Suppressor macrophage treated with lipopolysaccharide for 1 hour (primary cell): ENCODE measurements around the gene PEG3.
"Not testable (repeated sequence)": the region's sequence is repeated elsewhere in the genome, so short reads cannot be mapped to it uniquely, and the experiment has no call there.

Source experiments
- DNase-seq, 3 donors: peaks; one replicate each; pipeline ENCODE4 v3.0.0-alpha.2; 2020 to 2022

PEG3 gene

GRCh38 chr19:56840451-56841192 lies at the start of gene PEG3, which contains the start of gene ZIM2:
Gene PEG3, minus strand, starts transcription at chr19:56840726. Its CDS starts 16,071 bp downstream, at chr19:56824655.
Gene ZIM2, minus strand, starts transcription at chr19:56840726. Its CDS starts 16,449 bp downstream, at chr19:56824277.
- DNase-seq: peak in 1 of 3 donors; percentile 0

- DNase-seq: no peak
Observed at GRCh38 chr19:56885173-56885985, 44.9 kb upstream of the PEG3 start.

GRCh38 chr19:56884441-56884840 lies 43.9 kb upstream of the PEG3 start:
- no peak for DNase-seq

- no peak for DNase-seq
Observed at GRCh38 chr19:56880592-56881190, 40.2 kb upstream of the PEG3 start.

- DNase-seq: no peak
Observed at GRCh38 chr19:56877069-56877715, 36.7 kb upstream of the PEG3 start.

GRCh38 chr19:56875717-56876116 lies 35.2 kb upstream of the PEG3 start:
- DNase-seq: no peak

GRCh38 chr19:56874530-56874929 lies 34.0 kb upstream of the PEG3 start:
- no peak for DNase-seq

- no peak for DNase-seq
Observed at GRCh38 chr19:56873493-56873892, 33.0 kb upstream of the PEG3 start.

GRCh38 chr19:56869886-56870285 lies 29.4 kb upstream of the PEG3 start:
- no peak for DNase-seq

GRCh38 chr19:56868446-56868845 lies 27.9 kb upstream of the PEG3 start:
- DNase-seq: no peak

- no peak for DNase-seq
Observed at GRCh38 chr19:56866538-56866937, 26.0 kb upstream of the PEG3 start.

GRCh38 chr19:56864443-56865125 lies 24.1 kb upstream of the PEG3 start:
- no peak for DNase-seq

GRCh38 chr19:56862741-56863140 lies 22.2 kb upstream of the PEG3 start:
- DNase-seq: no peak

GRCh38 chr19:56860409-56860808 lies 19.9 kb upstream of the PEG3 start:
- not testable (repeated sequence) for DNase-seq

- no peak for DNase-seq
Observed at GRCh38 chr19:56858026-56858425, 17.5 kb upstream of the PEG3 start.

GRCh38 chr19:56856822-56857221 lies 16.3 kb upstream of the PEG3 start:
- DNase-seq: no peak

GRCh38 chr19:56852361-56852760 lies 11.8 kb upstream of the PEG3 start:
- not testable (repeated sequence) for DNase-seq

- DNase-seq: no peak
Observed at GRCh38 chr19:56848166-56848565, 7.6 kb upstream of the PEG3 start.

- no peak for DNase-seq
Observed at GRCh38 chr19:56842412-56842811, 1.9 kb upstream of the PEG3 start.

GRCh38 chr19:56841193-56841543 lies 642 bp upstream of the PEG3 start:
- no peak for DNase-seq

GRCh38 chr19:56839652-56840450 lies 675 bp downstream of the PEG3 start:
- DNase-seq: peak; percentile 86 to 90 (median 89)
